Measurements from ENCODE around the gene AFG3L2.
A peak's percentile ranks its signal among the peaks of the same experiment; 100 is the strongest.

The AFG3L2 gene

DNA sequence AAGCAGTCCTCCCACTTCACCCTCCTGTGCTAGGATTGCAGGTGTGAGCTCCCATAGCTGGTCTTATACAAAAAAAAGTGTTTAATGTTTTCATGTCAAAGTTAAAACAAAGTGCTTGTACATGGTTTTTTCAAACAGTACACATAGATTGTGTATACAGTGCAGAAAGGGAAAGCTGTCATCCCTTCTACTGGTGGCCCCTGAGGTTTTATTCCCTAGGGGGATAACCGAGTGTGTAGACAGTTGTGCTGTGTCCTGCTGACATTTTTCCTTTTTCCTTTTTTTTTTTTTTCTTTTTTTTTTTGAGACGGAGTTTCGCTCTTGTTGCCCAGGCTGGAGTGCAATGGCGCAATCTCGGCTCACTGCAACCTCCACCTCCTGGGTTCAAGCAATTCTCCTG, 58.2 kb downstream of the AFG3L2 start:
- no peak for DNase-seq (ENCODE audit: low read depth)
- TF ChIP-seq, protein P1, sequence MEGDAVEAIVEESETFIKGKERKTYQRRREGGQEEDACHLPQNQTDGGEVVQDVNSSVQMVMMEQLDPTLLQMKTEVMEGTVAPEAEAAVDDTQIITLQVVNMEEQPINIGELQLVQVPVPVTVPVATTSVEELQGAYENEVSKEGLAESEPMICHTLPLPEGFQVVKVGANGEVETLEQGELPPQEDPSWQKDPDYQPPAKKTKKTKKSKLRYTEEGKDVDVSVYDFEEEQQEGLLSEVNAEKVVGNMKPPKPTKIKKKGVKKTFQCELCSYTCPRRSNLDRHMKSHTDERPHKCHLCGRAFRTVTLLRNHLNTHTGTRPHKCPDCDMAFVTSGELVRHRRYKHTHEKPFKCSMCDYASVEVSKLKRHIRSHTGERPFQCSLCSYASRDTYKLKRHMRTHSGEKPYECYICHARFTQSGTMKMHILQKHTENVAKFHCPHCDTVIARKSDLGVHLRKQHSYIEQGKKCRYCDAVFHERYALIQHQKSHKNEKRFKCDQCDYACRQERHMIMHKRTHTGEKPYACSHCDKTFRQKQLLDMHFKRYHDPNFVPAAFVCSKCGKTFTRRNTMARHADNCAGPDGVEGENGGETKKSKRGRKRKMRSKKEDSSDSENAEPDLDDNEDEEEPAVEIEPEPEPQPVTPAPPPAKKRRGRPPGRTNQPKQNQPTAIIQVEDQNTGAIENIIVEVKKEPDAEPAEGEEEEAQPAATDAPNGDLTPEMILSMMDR (IDR thresholded peaks at IDR 0.05; ENCODE audit: low read length, missing control alignments) = no peak
- no peak overlapping the region for H3K4me3 ChIP-seq (replicated peaks; ENCODE audit: low read depth, low read length)

DNA sequence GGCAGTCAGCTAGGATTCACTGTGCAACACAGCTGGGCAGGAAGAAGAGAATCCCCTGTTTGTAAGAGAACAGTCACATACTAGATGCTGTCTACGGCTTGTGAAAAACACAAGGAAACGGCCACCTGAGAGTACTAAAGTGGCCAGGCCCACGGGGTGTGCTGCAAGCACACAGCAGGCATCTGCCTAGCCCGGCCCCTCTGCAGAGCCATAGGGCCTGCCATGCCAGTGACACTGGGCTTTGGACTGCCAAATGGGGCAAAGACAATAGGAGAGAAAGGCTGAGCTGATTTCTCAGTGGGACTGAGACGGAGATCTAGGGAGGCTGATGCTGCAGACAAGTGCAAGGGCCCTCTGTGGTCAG, 58.7 kb downstream of the AFG3L2 start:
- TF ChIP-seq, protein P1 (IDR thresholded peaks at IDR 0.05; ENCODE audit: low read length, missing control alignments) = no peak
- DNase-seq (ENCODE audit: low read depth) = no peak
- H3K4me3 ChIP-seq (replicated peaks; ENCODE audit: low read depth, low read length) = no peak overlapping the region

DNA sequence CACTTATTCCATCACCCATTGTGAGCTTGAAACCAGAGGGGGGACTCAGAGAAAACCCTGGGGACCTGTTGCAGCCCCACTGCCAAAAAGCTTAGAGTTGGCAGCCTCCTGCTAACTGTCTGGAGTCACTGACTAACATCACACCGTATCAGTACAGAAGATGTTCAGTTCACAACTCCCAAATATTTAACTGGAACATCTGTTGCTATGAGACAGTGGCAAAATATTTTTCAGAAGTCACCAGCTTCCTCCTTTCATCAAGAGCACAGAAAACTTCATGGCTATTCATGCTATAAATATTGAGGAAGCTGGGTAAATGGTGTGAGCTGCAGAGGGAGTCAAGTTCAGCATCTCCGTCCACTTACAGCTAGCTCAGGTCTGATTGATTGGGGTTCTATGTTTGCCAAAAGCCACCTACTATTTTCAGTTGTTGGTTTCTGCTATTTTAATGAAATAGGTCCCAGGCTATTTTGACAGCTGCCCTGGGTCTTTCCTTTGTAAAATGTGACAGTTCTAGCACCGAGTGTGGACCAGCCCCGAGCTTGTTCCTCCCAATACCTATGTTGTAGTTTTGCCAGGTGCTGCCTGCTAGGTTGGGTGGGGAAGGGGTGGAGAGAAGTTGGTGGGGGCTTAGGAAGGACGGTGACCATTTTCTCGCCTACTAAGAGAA, 59.2 kb downstream of the AFG3L2 start:
- TF ChIP-seq, protein P1 (IDR thresholded peaks at IDR 0.05; ENCODE audit: low read length, missing control alignments) = no peak
- peak; percentile 74 for DNase-seq (ENCODE audit: low read depth)
- H3K4me3 ChIP-seq (replicated peaks; ENCODE audit: low read depth, low read length) = no peak overlapping the region

DNA sequence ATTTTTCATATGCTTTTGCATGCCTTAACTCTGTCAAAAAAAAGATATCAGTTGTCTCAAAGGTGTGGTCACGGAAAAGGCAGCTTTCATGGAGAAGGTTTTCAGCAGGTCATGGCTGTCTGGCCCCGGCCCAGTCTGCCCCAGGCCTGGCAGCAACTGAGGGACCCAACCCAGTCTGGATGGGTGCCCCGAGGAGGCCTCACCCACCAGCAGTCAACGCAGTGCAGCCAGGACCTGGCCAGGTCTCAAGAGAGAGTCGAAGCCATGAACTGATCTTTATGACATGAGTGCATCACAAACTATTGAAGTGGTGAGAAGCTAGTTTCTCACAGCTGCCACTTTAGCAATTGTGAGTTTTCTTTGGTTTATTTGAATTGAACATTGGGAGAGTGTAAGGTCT, 61.1 kb downstream of the AFG3L2 start:
- H3K4me3 ChIP-seq (replicated peaks; ENCODE audit: low read depth, low read length) = no peak overlapping the region
- TF ChIP-seq, protein P1 (IDR thresholded peaks at IDR 0.05; ENCODE audit: low read length, missing control alignments) = no peak
- DNase-seq (ENCODE audit: low read depth) = no peak

DNA sequence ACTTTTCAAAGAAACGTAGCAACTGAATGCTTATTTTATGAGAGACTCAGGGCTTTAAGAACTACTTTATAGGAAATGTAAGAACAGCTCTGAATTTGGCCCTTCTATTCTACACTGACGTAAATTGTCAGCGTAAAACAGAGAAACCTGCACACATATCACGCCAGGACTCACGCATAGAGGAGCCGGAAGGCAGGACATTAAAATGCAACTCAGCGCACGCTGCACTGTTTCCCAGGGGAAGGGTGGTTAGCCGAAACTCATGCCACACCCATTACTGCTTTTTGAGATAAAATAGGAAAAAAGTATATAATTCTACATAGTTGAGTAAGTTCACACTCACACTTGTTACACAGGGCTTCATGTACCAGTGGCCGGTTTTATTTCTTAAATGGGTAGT, 61.5 kb downstream of the AFG3L2 start:
- no peak overlapping the region for H3K4me3 ChIP-seq (replicated peaks; ENCODE audit: low read depth, low read length)
- TF ChIP-seq, protein P1 (IDR thresholded peaks at IDR 0.05; ENCODE audit: low read length, missing control alignments) = no peak

DNA sequence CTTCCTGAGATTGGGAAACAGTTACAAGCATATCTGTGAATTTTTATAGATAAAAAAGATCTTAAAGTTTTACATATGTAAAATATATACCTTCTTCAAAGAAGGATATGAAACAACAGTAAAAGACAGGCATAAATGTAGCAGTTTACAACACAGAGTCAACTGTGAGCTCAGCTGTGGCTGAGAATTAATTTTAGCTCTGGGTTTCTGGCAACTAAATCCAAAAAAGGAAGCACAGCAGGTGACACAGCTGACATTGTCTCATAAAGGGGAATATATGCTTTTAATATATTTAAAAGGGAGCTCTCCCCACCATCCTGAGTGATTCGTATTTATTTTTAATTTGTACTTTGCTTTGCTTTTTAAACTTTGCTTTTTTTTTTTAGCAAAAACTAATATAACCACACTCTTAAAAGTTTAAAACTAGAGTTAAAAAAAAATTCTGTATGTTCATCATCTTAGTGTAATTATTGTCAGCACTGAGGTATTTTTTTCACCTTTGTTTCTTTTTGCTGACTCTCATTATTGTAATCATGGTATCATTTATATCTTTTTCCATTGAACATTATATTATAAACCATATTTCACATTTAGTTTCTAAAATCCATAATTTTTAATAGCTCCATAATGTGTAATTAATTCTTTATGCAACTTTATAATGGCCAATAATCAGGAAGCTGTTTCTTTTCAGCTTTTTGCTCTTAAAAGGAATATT, 62.3 kb downstream of the AFG3L2 start:
- DNase-seq (ENCODE audit: low read depth) = no peak
- H3K4me3 ChIP-seq (replicated peaks; ENCODE audit: low read depth, low read length) = no peak overlapping the region
- TF ChIP-seq, protein P1 (IDR thresholded peaks at IDR 0.05; ENCODE audit: low read length, missing control alignments) = no peak

More for the DNA sequence above, 61.5 kb downstream of the AFG3L2 start:
- no peak for DNase-seq (ENCODE audit: low read depth)

All from fibroblast of pulmonary artery (primary cell).